SK-N-MC (cell line): ENCODE measurements around the gene PNMA1.

Experiments
- DNase-seq: peaks from one replicate; pipeline ENCODE4 v3.0.0-alpha.2; 2011; ENCODE audit warnings: low read depth, low spot score
- H3K27ac ChIP-seq: fragments of 200-600 bp; sonication (generic); 2 replicates; pipeline ENCODE4 v1.5.1; 2016; ENCODE audit warnings: mixed run types
- H3K36me3 ChIP-seq: fragments of 200-600 bp; sonication (generic); 2 replicates; pipeline ENCODE4 v1.6.1; 2017; ENCODE audit warnings: antibody characterized with exemption, low read length, mixed read lengths; ENCODE audit not compliant: insufficient read depth
- H3K4me3 ChIP-seq: fragments of 200-600 bp; sonication (generic); 2 replicates; pipeline ENCODE4 v1.5.1; 2016
- H3K9ac ChIP-seq: fragments of 200-600 bp; sonication (generic); 2 replicates; pipeline ENCODE4 v1.8.0; 2017; ENCODE audit warnings: mixed run types, mixed read lengths; ENCODE audit not compliant: insufficient read length
- H3K9me3 ChIP-seq: fragments of 200-600 bp; sonication (generic); 2 replicates; pipeline ENCODE4 v1.6.1; 2017; ENCODE audit warnings: low read depth, mild to moderate bottlenecking, antibody characterized with exemption, low read length, moderate library complexity, mixed read lengths
- EZH2 ChIP-seq: fragments of 200-600 bp; sonication (generic); IDR thresholded peaks from one replicate; pipeline ENCODE4 v1.6.1; 2017; ENCODE audit warnings: antibody characterized with exemption
- FOXP2 ChIP-seq: optimal IDR thresholded peaks from 2 replicates; pipeline ENCODE3; 2011; ENCODE audit warnings: mild to moderate bottlenecking, moderate library complexity; ENCODE audit not compliant: insufficient read depth; ENCODE audit errors: extremely low read length, control extremely low read depth
- POLR2AphosphoS5 ChIP-seq: IDR thresholded peaks from 2 replicates; pipeline ENCODE4 v1.6.1; 2012; ENCODE audit warnings: mild to moderate bottlenecking, low read depth, low read length, borderline replicate concordance

PNMA1 gene

GRCh38 chr14:73678698-73679097 lies 35.5 kb downstream of the PNMA1 start:
- DNase-seq: no peak
- Histone ChIP-seq H3K36me3 (no peaks in the 10 kb centered on the region), H3K9me3 (no peaks in the 10 kb centered on the region), H3K4me3 (no peak overlapping the region), H3K27ac (no peak overlapping the region), H3K9ac (no peak overlapping the region)
- TF ChIP-seq POLR2AphosphoS5 (no peak), EZH2 (no peak), FOXP2 (no peak)

- Histone ChIP-seq H3K9ac (no peak overlapping the region), H3K27ac (no peak overlapping the region), H3K36me3 (no peaks in the 10 kb centered on the region), H3K4me3 (no peak overlapping the region), H3K9me3 (no peaks in the 10 kb centered on the region)
- DNase-seq: no peak
- TF ChIP-seq EZH2 (no peak), POLR2AphosphoS5 (no peak), FOXP2 (no peak)
Measured at GRCh38 chr14:73674986-73675385, 39.2 kb downstream of the PNMA1 start.

GRCh38 chr14:73667854-73668253 lies 46.3 kb downstream of the PNMA1 start:
- no peak for DNase-seq
- H3K9me3 ChIP-seq: no peaks in the 10 kb centered on the region
- no peak overlapping the region for H3K9ac ChIP-seq

DNA sequence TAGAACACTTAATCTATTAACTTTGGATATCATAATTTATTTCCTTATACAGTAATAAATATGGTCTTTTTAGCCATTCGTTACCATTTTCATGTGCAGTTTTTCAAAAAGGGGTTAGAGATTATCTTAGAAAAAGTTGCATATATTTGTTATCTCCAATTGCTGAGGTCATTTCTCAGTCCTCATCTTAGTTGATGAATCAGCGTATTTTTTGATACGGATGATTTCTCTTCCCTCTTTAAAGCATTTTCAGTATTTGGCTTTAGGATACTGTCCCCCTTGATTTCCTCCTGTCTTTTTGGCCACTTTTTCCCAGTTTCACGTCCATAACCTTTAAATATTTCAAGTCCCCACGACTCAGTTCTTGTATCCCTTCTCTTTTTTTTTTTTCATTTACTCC lies 47.6 kb downstream of the PNMA1 start:
- no peak for DNase-seq
- peaks cover 11% of the 10 kb centered on the region; the same call in 1 of the 2 replicates for H3K36me3 ChIP-seq
- no peak overlapping the region for H3K9ac ChIP-seq
- no peak for TF ChIP-seq FOXP2
- no peak for TF ChIP-seq POLR2AphosphoS5
- no peak for TF ChIP-seq EZH2
- no peak overlapping the region for H3K4me3 ChIP-seq
- no peak overlapping the region for H3K27ac ChIP-seq
- H3K9me3 ChIP-seq: no peaks in the 10 kb centered on the region

More at GRCh38 chr14:73667854-73668253, 46.3 kb downstream of the PNMA1 start:
- H3K36me3 ChIP-seq: no peaks in the 10 kb centered on the region; the same call in 1 of the 2 replicates
- TF ChIP-seq FOXP2 (no peak), POLR2AphosphoS5 (no peak), EZH2 (no peak)
- H3K27ac ChIP-seq: no peak overlapping the region
- no peak overlapping the region for H3K4me3 ChIP-seq

DNA sequence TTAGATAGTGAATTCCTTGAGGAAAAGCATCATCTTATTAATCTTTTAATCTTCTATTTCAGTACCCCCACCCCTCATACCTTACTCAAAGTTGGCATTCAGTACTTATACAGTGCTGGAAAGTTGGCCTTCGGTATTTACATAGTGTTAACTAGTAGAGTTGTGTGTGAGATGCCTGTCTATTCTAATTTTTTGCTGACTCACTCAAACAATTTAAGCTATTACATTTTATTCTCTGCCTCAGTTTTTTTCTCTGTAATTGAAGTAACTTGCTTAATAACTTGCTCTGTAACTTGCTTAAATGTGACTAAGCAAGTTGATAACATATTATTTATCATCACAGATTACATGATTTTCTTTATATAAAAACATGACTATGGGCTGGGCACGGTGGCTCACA lies 49.1 kb downstream of the PNMA1 start:
- Histone ChIP-seq H3K9me3 (no peaks in the 10 kb centered on the region), H3K4me3 (no peak overlapping the region), H3K36me3 (peaks cover 11% of the 10 kb centered on the region; the same call in 1 of the 2 replicates), H3K9ac (no peak overlapping the region), H3K27ac (no peak overlapping the region)
- no peak for TF ChIP-seq FOXP2
- TF ChIP-seq POLR2AphosphoS5: no peak
- TF ChIP-seq EZH2: no peak
- DNase-seq: no peak

GRCh38 chr14:73663548-73664212 lies 50.5 kb downstream of the PNMA1 start:
- H3K36me3 ChIP-seq: peaks cover 11% of the 10 kb centered on the region; the same call in 1 of the 2 replicates
- no peak overlapping the region for H3K9ac ChIP-seq
- DNase-seq: no peak
- no peak overlapping the region for H3K4me3 ChIP-seq
- TF ChIP-seq FOXP2 (no peak), EZH2 (no peak), POLR2AphosphoS5 (no peak)
- H3K27ac ChIP-seq: no peak overlapping the region
- no peaks in the 10 kb centered on the region for H3K9me3 ChIP-seq

DNA sequence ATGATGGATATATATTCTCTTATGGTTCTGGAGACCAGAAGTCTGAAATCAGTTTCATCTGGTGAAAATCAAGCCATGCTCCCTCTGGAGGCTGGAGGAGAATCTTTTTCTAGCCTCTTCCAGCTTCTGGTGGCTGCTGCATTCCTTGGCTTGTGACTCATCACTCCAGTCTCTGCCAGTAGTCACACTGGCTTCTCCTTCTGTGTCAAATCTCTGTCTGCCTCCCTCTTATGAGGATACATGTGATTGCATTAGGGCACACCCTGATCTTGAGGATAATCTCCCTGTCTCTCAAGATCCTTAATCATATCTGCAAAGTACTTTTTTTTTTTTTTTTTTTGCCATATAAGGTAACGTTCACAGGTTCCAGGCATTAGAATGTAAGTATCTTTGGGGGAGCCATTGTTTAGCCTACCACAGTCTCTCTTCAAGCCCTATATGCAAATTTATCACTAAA lies 51.7 kb downstream of the PNMA1 start:
- H3K36me3 ChIP-seq: peaks cover 11% of the 10 kb centered on the region; the same call in 1 of the 2 replicates
- H3K27ac ChIP-seq: no peak overlapping the region
- H3K9ac ChIP-seq: no peak overlapping the region
- no peak for TF ChIP-seq POLR2AphosphoS5
- TF ChIP-seq EZH2: no peak
- no peak for TF ChIP-seq FOXP2
- H3K4me3 ChIP-seq: no peak overlapping the region
- no peak for DNase-seq
- no peaks in the 10 kb centered on the region for H3K9me3 ChIP-seq

- Histone ChIP-seq H3K27ac (no peak overlapping the region), H3K9me3 (no peaks in the 10 kb centered on the region), H3K4me3 (no peak overlapping the region), H3K9ac (no peak overlapping the region), H3K36me3 (peaks cover 11% of the 10 kb centered on the region; the same call in 1 of the 2 replicates)
- TF ChIP-seq FOXP2: no peak
- TF ChIP-seq EZH2: no peak
- TF ChIP-seq POLR2AphosphoS5: no peak
- DNase-seq: no peak
Measured at GRCh38 chr14:73661872-73662271, 52.3 kb downstream of the PNMA1 start.
